CD1c-positive myeloid dendritic cell (primary cell): ENCODE measurements around the gene B3GALNT2.
"Not testable (repeated sequence)": the region's sequence is repeated elsewhere in the genome, so short reads cannot be mapped to it uniquely, and the experiment has no call there.

ENCODE experiments used
- DNase-seq: peaks from one replicate; pipeline ENCODE4 v3.0.0-alpha.2; 2016; ENCODE audit errors: extremely low spot score

The B3GALNT2 gene

DNA sequence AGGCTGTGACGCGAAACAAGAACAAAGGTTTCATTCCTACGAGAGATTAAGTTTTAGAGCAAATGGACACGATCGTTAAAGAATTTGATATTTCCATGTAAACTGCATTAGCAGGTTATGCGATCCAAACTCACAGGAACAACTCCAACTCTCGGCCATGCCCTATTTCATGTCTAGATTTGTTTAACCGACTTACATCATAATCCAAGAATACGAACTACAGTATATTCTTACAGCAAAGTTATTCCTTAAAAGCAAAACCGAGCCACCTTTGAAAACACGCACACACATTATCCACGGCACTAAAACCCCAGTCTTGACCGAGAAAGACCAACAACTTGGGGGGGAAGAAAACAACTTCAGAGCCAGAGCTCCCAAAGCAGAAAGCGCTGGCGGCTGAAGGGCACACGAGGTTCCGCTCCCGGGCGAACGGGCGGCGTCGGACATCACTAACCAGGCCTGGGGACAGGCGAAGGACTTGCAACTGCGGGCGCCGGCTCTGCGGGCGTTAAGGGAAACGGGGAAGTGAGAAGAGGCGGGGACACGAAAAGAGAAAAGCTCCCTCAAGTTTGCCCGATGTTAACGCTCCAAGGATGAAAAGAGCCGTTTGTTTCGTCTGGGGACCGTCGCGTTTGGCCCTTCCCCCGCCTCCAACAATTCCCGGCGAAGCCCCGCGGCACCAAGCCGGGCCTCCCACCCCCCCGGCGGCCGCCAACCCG is 690 bp downstream of the B3GALNT2 start:
- DNase-seq: peak; percentile 83

DNA sequence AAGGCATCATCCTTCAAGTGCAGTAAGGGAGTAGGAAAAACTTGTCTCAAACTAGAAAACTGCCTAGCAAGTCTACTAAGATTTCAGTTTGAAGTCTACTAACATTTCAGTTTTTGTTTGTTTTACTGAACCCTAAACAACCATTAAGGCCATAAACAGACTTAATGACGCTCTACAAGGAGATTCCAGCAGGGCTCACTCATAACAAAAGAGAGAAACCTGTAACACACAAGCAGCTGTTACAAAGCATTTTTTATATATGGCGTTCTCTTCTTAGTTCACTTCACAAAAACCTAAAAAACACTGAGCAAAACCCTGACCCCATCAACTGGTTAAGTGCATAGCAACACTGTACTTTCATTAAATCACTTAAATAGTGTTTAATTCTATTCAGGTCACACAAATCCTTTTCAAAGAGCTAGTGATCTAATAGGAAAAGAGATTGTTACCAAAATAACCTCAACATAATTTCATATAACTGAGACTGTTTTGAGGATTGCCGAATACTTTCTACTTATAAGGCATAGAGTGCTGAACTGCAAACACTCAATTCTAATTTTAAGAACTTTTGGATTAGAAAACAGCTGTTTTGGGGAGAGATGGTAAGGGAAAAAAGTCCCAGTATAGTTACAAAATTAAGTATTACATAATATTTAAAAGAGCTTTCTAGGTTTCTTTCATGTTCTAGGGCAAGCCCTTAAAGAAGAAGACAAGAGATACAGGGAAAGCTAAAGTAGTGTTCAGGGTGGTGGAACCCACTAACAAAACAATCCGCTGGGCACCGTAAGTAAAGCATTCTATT is 1.4 kb downstream of the B3GALNT2 start:
- DNase-seq: peak; percentile 11

DNA sequence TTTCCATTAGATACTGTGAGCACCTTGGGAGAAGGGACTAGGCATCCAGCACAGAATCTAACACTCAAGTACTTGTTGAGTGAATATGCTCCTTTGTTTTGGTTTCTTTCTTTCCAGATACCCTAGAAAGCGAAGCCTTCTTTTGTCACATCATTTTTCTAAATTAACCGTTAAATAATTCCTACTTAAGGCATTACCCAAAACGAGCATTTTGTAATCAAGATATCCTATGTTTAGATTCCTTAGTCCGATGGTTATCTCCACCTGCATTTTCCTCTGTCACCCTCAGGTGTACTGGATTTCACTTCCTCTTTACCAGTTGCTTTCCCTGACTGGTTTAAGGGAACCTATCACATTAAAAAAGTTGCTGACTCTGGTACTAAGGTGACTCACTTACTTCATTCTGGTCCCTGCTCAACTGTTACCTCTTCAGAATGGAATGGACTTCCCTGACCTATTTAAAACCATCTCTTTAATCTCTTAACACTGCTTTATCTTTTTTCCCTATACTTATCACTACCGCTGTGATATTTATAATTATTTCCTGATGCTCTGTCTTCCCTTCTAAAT is 3.2 kb downstream of the B3GALNT2 start:
- DNase-seq: no peak

GRCh38 chr1:235495551-235495950 is 8.7 kb downstream of the B3GALNT2 start:
- DNase-seq: no peak

- DNase-seq: no peak
Measured at GRCh38 chr1:235495030-235495429, 9.2 kb downstream of the B3GALNT2 start.

GRCh38 chr1:235494531-235494930 is 9.7 kb downstream of the B3GALNT2 start:
- no peak for DNase-seq

DNA sequence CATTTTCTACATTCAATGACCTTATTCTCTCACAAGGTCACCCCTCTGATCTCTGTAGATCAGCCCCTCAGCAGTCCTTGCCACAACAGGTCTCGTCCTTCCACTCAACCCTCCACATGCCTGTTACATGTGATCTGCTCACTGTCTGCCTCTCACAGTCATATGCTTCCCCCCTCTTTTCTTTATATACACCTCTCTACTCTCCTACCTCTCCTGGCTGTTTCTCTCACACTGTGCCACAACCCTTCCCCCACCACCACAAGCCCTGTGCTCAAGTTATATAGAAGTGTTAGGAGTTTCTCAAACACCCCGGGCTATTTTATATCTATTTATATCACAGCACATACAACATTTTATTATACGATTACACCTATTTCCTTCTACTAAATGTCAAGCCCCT is 12.6 kb downstream of the B3GALNT2 start:
- no peak for DNase-seq

- DNase-seq: no peak
Measured at GRCh38 chr1:235486321-235486720, 17.9 kb downstream of the B3GALNT2 start.

DNA sequence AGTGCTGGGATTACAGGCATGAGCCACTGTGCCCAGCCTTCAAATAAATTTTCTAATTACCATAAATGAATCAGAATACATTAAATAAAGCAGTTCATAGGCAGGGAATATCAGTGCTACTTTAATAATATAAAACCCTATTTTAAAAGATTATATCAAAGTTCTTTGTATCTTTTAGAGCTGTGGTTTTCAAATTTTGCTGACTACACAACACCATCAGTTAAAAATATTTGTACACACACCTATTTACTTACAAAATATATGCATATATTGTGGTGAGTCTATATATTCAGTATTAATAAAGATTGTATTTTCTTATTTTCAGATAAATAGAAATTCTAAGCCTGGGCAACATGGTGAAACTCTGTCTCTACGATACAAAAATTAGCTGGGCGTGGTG is 18.7 kb downstream of the B3GALNT2 start:
- no peak for DNase-seq

DNA sequence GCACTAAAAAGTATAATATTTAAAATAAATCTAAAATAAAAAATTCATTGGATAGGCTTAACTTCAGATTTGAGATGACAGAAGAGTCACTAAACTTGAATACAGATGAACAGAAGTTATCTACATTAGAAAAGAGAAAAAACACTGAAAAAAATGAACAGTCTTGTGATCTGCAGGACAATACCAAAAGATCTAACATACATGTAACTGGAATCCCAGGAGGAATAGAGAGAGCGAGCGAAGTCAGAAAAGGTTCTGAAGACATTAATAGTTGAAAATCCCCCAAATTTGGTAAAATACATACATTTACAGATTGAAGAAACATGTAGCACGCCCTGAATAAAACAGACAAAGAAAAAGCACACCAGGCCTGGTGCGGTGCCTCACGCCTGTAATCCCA is 21.2 kb downstream of the B3GALNT2 start:
- no peak for DNase-seq

- no peak for DNase-seq
Measured at GRCh38 chr1:235473806-235474205, 30.4 kb downstream of the B3GALNT2 start.

DNA sequence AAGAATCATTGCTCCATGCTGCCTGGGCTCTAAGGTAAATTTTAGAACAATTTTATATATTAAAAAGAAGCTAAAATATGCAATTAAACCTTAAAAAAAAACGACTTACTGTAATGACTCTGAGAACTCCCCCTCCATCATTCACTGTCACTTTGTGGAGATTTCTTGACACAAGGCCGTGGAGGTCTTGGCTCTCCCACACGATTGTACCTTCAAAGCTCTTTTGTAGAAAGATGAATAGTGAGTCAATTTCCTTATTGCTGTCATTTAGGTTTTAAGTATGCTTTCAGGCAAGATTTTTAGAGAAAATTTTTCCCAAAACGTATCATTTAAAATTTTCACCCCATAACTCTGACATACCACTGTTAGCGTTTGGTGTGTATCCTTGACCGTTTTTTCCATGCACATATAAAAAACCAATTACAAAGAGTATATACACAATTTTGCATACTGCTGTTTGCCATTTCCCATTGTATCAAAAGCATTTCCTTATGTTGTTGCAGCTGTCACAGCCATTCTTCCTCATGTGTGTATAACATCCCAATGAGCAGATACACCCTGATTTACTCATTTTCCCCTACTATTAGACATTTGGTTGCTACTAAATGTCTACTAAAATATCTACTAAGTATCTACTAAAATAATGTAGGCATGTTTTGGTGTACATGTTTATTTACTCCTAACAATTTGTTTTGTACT is 33.4 kb downstream of the B3GALNT2 start:
- no peak for DNase-seq

- not testable (repeated sequence) for DNase-seq
Measured at GRCh38 chr1:235469897-235470296, 34.4 kb downstream of the B3GALNT2 start.

- no peak for DNase-seq
Measured at GRCh38 chr1:235468970-235469369, 35.3 kb downstream of the B3GALNT2 start.

GRCh38 chr1:235468004-235468403 is 36.2 kb downstream of the B3GALNT2 start:
- no peak for DNase-seq

GRCh38 chr1:235465066-235465465 is 39.2 kb downstream of the B3GALNT2 start:
- no peak for DNase-seq

DNA sequence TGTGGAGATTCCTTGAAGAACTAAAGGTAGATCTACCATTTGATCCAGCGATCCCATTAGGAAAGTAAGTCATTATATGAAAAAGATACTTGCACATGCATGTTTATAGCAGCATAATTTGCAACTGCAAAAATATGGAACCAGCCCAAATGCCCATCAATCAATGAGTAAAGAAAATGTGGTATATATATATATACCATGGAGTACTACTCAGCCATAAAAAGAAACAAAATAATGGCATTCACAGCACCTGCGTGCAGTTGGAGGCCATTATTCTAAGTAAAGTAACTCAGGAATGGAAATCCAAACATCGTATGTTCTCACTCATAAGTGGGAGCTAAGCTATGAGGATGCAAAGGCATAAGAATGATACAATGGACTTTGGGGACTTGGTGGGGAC is 41.4 kb downstream of the B3GALNT2 start:
- not testable (repeated sequence) for DNase-seq

DNA sequence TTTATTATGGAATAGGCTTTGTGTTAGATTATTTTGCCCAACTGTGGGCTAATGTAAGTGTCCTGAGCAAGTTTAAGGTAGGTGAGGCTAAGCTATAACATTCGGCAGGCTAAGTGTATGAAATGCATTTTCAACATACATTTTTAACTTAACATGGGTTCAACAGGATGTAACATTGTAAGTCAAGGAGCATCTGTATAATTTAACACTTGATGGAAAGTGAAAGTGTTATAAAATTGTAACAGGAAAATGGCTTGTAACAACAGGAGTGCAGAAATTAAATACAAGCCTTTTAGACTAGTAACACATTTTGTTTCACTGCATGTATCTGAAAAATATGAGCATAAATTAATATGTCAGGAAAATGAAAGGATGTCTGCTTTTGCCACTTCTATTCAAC is 42.3 kb downstream of the B3GALNT2 start:
- DNase-seq: no peak

- peak; percentile 21 for DNase-seq
Measured at GRCh38 chr1:235460770-235461169, 43.5 kb downstream of the B3GALNT2 start.

DNA sequence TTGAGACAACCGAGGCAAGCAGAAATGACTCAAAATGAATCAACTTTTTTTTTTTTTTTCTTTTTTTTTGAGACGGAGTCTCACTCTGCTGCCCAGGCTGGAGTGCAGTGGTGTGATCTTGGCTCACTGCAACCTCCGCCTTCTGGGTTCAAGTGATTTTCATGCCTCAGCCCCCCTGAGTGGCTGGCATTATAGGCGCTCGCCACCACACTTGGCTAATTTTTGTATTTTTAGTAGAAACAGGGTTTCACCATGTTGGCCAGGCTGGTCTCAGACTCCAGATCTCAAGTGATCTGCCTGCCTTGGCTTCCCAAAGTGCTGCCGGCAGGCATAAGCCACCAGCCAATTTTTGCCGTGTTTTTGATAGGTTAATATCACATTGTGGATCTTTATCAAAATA is 46.4 kb downstream of the B3GALNT2 start:
- DNase-seq: not testable (repeated sequence)

GRCh38 chr1:235455823-235456222 is 48.4 kb downstream of the B3GALNT2 start:
- no peak for DNase-seq

DNA sequence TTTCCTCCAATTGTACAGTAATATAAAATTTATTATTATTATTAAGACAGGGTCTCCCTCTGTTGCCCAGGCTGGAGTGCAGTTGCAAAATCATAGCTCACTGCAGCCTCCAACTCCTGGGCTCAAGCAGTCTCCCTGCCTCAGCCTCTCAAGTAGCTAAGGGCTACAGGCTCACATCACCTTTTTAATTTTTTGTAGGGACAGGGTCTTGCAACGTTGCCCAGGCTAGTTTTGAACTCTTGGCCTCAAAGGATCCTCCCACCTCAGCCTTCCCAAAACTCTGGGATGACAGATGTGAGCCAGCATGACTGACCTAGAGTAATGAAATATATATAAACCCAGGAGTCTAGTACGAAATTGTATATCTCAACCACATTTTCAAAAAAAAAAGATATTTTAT is 49.2 kb downstream of the B3GALNT2 start:
- DNase-seq: no peak
